Lower lobe of right lung (tissue), 2 donors: ENCODE data around the gene ATP4B. TPM values are rescaled to one million over a fixed set of nuclear protein-coding genes. Genes with fewer than 3 reads are reported as not detected.

ENCODE experiments used
- ATAC-seq, 2 donors: fragments of 200-7000 bp; cut with Tn5 transposase; one replicate each; pipeline ENCODE4 v1.9.1; 2020 to 2022; ENCODE audit warnings: mild to moderate bottlenecking in 2 of 2, moderate library complexity in 2 of 2
- DNase-seq: peaks from one replicate; pipeline ENCODE4 v3.0.0-alpha.2; 2020
- H3K27ac ChIP-seq: fragments of 200-600 bp; one replicate; pipeline ENCODE4 v1.8.0; 2022
- H3K27me3 ChIP-seq: fragments of 200-600 bp; one replicate; pipeline ENCODE4 v1.8.0; 2022; ENCODE audit warnings: low read depth
- H3K36me3 ChIP-seq: fragments of 200-600 bp; one replicate; pipeline ENCODE4 v1.8.0; 2022; ENCODE audit warnings: mild to moderate bottlenecking
- H3K4me1 ChIP-seq: fragments of 200-600 bp; one replicate; pipeline ENCODE4 v1.8.0; 2022
- H3K4me3 ChIP-seq: fragments of 200-600 bp; one replicate; pipeline ENCODE4 v1.8.0; 2022; ENCODE audit warnings: mild to moderate bottlenecking
- H3K9me3 ChIP-seq: fragments of 200-600 bp; one replicate; pipeline ENCODE4 v1.8.0; 2022
- CTCF ChIP-seq: fragments of 200-600 bp; IDR thresholded peaks from one replicate; pipeline ENCODE4 v1.8.0; 2022; ENCODE audit warnings: antibody characterized with exemption, mild to moderate bottlenecking
- intact Hi-C: fragments of 100-400 bp; cut with DNase I; formaldehyde crosslinking; loops from one replicate; pipeline ENCODE4 v1.11.0; 2022
- total RNA-seq: library from RNA; stranded (reverse); fragmentation: NEBNext Ultra II Directional; extraction: Animal tissue kit (Norgen Biotek cat#: 25700); gene quantifications from one replicate; pipeline ENCODE4 v1.2.1, GENCODE V29; 2021
- donor health status: DM: no; HTN: yes; CAD: no; lungs with severe emphysema.

The ATP4B gene
- total RNA-seq, 1 donor from 2014 or later = not detected

GRCh38 chr13:113654591-113655345, 3.2 kb downstream of the ATP4B start:
- ATAC-seq (no peak), DNase-seq (peak; percentile 38)
- intact Hi-C loops = no loop called here

GRCh38 chr13:113654175-113654560, 3.8 kb downstream of the ATP4B start:
- no peaks in the 10 kb centered on the region for H3K9me3 ChIP-seq
- no peaks in the 10 kb centered on the region for H3K36me3 ChIP-seq
- no peaks in the 10 kb centered on the region for H3K27me3 ChIP-seq
- intact Hi-C loops = no loop called here
- H3K4me3 ChIP-seq = no peak overlapping the region
- H3K27ac ChIP-seq = no peak overlapping the region
- no peak for ATAC-seq
- peak; percentile 20 for DNase-seq
- no peaks in the 10 kb centered on the region for H3K4me1 ChIP-seq
- no peak for TF ChIP-seq CTCF

More at GRCh38 chr13:113654591-113655345, 3.2 kb downstream of the ATP4B start:
- Histone ChIP-seq H3K4me1 (no peaks in the 10 kb centered on the region), H3K36me3 (no peaks in the 10 kb centered on the region), H3K27me3 (no peaks in the 10 kb centered on the region), H3K27ac (no peak overlapping the region), H3K4me3 (no peak overlapping the region), H3K9me3 (no peaks in the 10 kb centered on the region)
- no peak for TF ChIP-seq CTCF

- no peaks in the 10 kb centered on the region for H3K4me1 ChIP-seq
- no peaks in the 10 kb centered on the region for H3K9me3 ChIP-seq
- peak; percentile 27 for DNase-seq
- H3K36me3 ChIP-seq = no peaks in the 10 kb centered on the region
- H3K27ac ChIP-seq = no peak overlapping the region
- TF ChIP-seq CTCF = no peak
- no peaks in the 10 kb centered on the region for H3K27me3 ChIP-seq
- ATAC-seq = no peak
- intact Hi-C loops = no loop called here
- no peak overlapping the region for H3K4me3 ChIP-seq
These were observed 4.5 kb downstream of the ATP4B start for GRCh38 chr13:113653264-113654174.

- H3K4me3 ChIP-seq = no peak overlapping the region
- DNase-seq (peak; percentile 27), ATAC-seq (no peak)
- no peaks in the 10 kb centered on the region for H3K9me3 ChIP-seq
- H3K4me1 ChIP-seq = peaks cover 4% of the 10 kb centered on the region
- intact Hi-C loops = no loop called here
- no peaks in the 10 kb centered on the region for H3K36me3 ChIP-seq
- no peaks in the 10 kb centered on the region for H3K27me3 ChIP-seq
- no peak for TF ChIP-seq CTCF
- H3K27ac ChIP-seq = no peak overlapping the region
These were observed 5.4 kb downstream of the ATP4B start for GRCh38 chr13:113652404-113653263.
